Uterus (tissue), 2 donors: ENCODE data around the gene UBE2E1.

Experiments
- POLR2A ChIP-seq, 2 donors: fragments of 450-650 bp; IDR thresholded peaks; one replicate each; pipeline ENCODE4 v1.6.1; 2016; ENCODE audit warnings: antibody characterized with exemption in 2 of 2, mild to moderate bottlenecking in 1 of 2, moderate library complexity in 1 of 2
- TF ChIP-seq, protein P1 (sequence below), 4 experiments: fragments of 200-600 bp in 2 of 4; fragments of 450-650 bp in 2 of 4; sonication (generic) in 2 of 4; IDR thresholded peaks; one replicate each; pipeline ENCODE4 v1.5.1; 2016 to 2019; ENCODE audit warnings: antibody characterized with exemption in 4 of 4, mild to moderate bottlenecking in 2 of 4, moderate library complexity in 1 of 4

DNA sequence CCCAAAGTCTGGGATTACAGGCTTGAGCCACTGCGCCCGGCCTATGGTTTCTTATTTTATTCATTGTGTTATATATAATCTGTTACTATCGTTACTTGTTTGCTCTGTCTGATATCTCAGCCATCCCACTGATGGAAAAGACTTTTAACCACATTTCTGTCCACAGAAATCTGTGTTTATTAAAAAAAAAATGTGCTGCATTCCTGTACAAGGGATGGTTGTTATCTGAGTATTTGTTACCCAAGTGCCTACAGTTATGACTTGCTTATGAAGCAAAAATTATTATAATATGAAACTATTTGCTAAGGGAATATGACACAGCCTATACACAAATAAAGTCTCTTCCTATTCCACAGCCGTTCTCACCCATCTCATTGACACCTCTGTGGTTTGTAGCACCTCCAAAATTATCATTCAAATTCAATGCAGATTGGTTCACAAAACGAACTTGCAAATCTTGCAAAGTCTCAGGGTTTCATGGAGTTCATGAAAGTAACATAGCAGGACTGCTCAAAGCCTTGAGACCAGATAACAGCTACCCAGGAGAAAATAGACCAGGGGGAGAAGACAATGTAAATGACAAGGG is 47.4 kb upstream of the UBE2E1 start:
- TF ChIP-seq, protein P1, sequence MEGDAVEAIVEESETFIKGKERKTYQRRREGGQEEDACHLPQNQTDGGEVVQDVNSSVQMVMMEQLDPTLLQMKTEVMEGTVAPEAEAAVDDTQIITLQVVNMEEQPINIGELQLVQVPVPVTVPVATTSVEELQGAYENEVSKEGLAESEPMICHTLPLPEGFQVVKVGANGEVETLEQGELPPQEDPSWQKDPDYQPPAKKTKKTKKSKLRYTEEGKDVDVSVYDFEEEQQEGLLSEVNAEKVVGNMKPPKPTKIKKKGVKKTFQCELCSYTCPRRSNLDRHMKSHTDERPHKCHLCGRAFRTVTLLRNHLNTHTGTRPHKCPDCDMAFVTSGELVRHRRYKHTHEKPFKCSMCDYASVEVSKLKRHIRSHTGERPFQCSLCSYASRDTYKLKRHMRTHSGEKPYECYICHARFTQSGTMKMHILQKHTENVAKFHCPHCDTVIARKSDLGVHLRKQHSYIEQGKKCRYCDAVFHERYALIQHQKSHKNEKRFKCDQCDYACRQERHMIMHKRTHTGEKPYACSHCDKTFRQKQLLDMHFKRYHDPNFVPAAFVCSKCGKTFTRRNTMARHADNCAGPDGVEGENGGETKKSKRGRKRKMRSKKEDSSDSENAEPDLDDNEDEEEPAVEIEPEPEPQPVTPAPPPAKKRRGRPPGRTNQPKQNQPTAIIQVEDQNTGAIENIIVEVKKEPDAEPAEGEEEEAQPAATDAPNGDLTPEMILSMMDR (IDR thresholded peaks at IDR 0.05), result no peak
- no peak for TF ChIP-seq POLR2A (IDR thresholded peaks at IDR 0.05)
